Ovary (tissue), 3 donors: Measurements from ENCODE around the gene SYT3.

Experiments used
- CTCF ChIP-seq, 3 donors: fragments of 450-650 bp in 2 of 3; fragments of 200-600 bp in 1 of 3; IDR thresholded peaks; one replicate each; pipeline versions ENCODE4 v1.5.1 to v1.8.0; 2016 to 2022; ENCODE audit warnings: antibody characterized with exemption in 3 of 3, mild to moderate bottlenecking in 1 of 3
- POLR2A ChIP-seq: fragments of 450-650 bp; IDR thresholded peaks from one replicate; pipeline ENCODE4 v1.6.1; 2017; ENCODE audit warnings: antibody characterized with exemption, mild to moderate bottlenecking, moderate library complexity
- donor health status: DM: no; HTN: no; CAD: no.

GRCh38 chr19:50657712-50658440 lies 18.2 kb upstream of the SYT3 start:
- no peak for TF ChIP-seq POLR2A
- TF ChIP-seq CTCF (IDR thresholded peaks at IDR 0.05): no peak
